MM.1S (cell line): Measurements from ENCODE around the gene ARMCX6.

Experiments
- CTCF ChIP-seq: fragments of 300-600 bp; sonication (generic); IDR thresholded peaks from 2 replicates; pipeline ENCODE4 v1.5.1; 2016; ENCODE audit warnings: antibody characterized with exemption, low read length, mixed read lengths
- EZH2 ChIP-seq: fragments of 300-600 bp; sonication (generic); optimal IDR thresholded peaks from 2 replicates; pipeline ENCODE3; 2017; ENCODE audit warnings: low read depth, mild to moderate bottlenecking, antibody characterized with exemption, low read length, mixed read lengths
- EZH2phosphoT487 ChIP-seq: fragments of 300-600 bp; sonication (generic); IDR thresholded peaks from 2 replicates; pipeline ENCODE4 v1.6.1; 2018; ENCODE audit warnings: antibody characterized with exemption, low read length

- TF ChIP-seq CTCF = no peak
- TF ChIP-seq EZH2 = no peak
- TF ChIP-seq EZH2phosphoT487 = no peak
Measured at GRCh38 chrX:101658661-101659491, 41.1 kb upstream of the ARMCX6 start.
